GM10266 (cell line): ENCODE data around the gene ESYT3.

Source experiments
- DNase-seq: peaks from one replicate; pipeline ENCODE4 v3.0.0; 2012; ENCODE audit errors: extremely low spot score
- TF ChIP-seq, protein P1 (sequence below): IDR thresholded peaks from 2 replicates; pipeline ENCODE4 v1.5.1; 2012; ENCODE audit warnings: mild to moderate bottlenecking, low read depth; ENCODE audit not compliant: control insufficient read depth, insufficient read depth; ENCODE audit errors: missing control alignments

ESYT3 gene

DNA sequence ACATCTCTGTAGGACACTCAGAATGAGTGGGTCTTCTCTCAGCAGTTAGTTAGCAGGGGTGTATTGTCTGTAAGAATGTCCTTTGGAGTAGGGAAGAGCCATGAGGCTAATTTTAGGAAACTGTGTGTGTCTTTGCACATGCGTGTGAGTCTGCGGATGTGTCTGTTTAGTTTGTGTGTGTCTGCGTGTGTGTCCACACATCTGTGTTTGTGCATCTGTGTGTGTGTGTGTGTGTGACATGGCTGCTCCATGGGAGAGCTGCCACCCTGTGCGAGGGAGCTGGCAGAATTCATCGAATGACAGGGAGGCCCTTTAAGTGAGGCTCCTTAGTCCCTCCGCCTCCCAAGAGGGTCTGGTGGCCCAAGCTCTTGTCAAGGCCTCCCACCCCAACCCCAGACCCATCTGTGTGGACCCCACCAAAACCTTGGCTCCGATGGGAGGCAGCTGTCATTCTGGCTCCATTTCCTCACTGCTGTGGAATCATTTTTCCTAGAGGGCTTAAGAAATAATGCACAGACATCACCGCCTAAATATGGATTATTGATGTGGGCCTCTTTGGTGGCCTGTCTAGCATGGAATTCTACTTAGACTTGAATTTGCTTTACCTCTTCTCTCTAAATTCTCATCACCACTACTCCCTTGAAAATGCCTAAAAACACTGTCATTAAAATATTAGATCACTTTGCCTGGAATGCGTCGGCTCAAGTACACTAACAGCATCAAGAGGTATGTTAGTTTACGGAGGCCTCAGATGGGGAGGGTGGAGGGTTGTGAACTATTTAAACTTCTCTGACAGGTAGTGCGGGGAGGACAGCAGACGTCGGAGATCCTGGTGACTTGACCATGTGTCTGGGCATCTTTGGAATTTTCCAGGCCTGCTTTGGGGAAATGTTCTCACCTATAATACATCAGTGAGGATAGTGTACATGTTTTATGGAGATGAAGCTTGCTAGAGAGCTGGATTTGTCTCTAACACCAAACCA, 9.4 kb downstream of the ESYT3 start:
- TF ChIP-seq, protein P1, sequence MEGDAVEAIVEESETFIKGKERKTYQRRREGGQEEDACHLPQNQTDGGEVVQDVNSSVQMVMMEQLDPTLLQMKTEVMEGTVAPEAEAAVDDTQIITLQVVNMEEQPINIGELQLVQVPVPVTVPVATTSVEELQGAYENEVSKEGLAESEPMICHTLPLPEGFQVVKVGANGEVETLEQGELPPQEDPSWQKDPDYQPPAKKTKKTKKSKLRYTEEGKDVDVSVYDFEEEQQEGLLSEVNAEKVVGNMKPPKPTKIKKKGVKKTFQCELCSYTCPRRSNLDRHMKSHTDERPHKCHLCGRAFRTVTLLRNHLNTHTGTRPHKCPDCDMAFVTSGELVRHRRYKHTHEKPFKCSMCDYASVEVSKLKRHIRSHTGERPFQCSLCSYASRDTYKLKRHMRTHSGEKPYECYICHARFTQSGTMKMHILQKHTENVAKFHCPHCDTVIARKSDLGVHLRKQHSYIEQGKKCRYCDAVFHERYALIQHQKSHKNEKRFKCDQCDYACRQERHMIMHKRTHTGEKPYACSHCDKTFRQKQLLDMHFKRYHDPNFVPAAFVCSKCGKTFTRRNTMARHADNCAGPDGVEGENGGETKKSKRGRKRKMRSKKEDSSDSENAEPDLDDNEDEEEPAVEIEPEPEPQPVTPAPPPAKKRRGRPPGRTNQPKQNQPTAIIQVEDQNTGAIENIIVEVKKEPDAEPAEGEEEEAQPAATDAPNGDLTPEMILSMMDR = no peak
- DNase-seq = no peak

DNA sequence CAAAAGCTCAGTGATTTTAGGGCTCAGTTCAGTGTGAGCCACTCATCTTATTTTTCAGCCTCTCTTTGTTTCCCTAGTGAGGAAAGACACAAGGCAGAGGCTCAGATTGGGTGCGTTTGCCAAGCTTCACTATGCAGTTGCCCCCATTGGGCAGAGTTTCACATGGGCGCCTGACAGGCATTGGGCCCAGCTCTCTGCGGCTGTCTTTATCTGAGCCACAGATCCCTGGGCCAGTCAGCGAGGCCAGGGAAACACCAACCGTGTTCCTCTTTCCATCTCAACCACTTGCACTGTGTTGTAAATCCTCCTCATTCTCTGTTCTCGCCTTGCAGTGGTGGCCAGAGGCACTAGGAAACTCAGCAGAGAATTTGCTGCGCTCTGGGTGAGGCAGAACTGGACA, 10.8 kb downstream of the ESYT3 start:
- TF ChIP-seq, protein P1 = no peak
- DNase-seq = no peak

DNA sequence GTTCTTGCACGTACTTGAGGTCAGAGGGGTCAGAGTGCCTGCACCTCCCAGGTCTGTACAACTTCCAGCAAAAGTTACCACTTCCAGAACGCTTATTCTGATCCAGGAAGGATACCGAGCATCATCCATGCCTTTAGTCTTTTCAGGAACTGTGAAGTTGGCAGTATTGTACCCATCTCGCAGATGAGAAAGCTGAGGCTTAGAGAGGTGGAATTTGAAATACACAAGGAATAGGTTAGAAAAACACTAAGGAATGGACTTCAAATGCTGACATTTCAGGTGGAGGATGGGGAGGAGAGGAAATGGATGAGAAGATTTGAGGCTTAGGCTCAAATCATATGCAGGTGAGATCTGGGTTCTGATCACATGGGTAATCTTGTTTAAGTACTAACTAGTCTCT, 11.2 kb downstream of the ESYT3 start:
- TF ChIP-seq, protein P1 = no peak
- DNase-seq = no peak

DNA sequence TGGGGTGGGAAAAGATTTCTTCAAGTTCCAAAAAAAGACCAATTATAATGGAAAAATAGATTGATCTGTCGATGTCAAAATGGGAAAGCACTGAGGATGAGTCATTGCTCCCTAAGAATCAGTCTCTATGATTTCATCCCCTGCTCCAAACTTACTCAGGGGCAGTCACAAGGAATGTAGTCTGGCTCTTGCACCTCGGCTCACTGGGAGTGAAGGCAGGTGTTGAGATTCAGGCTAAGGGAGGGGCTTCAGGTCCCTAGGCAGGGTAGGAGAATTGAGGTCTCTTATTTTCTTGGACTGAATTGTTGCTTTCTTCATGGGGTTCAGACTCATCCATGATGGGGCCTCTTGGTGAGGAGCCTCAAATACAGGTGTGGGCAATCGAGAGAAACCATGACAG, 14.2 kb downstream of the ESYT3 start:
- TF ChIP-seq, protein P1 = no peak
- no peak for DNase-seq

DNA sequence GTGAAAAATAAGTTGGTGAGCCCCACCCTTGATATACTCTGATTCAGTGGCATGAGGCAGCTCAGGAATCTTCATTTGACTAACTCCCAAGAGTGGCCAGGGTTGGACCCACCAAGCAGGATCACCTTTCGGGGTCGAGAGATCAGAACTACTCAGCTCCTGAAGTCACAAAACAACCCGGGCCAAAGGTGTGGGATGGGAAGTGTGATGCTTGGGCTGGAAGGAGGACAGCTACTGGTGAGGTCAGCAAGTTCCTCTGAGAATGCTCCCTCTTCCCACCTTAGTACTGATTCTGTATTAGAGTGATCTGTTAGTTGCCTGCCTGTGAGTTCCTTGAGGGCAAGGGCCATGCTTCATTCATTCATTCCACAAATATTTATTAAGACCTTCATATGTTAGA, 15.1 kb downstream of the ESYT3 start:
- TF ChIP-seq, protein P1 = no peak
- no peak for DNase-seq

DNA sequence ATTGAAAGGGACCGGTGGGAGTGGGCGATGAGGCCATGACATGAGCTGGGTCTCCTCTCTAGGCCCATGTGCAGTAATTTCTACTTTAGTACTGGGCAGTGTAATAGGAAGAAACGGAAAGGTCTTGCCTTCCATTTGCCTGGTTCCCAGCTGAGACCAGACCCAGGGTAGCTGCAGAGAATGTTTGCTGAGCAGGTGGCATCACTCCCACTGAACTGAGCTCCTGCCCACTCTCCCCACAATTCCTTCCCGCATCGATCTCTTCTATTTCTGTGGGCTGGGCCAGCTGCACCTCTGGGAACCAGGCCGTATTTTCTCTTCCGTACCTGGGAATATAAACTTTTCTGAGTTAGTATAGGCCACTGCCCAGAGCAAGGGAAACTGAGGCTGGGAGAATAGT, 15.8 kb downstream of the ESYT3 start:
- no peak for DNase-seq
- TF ChIP-seq, protein P1 = no peak

DNA sequence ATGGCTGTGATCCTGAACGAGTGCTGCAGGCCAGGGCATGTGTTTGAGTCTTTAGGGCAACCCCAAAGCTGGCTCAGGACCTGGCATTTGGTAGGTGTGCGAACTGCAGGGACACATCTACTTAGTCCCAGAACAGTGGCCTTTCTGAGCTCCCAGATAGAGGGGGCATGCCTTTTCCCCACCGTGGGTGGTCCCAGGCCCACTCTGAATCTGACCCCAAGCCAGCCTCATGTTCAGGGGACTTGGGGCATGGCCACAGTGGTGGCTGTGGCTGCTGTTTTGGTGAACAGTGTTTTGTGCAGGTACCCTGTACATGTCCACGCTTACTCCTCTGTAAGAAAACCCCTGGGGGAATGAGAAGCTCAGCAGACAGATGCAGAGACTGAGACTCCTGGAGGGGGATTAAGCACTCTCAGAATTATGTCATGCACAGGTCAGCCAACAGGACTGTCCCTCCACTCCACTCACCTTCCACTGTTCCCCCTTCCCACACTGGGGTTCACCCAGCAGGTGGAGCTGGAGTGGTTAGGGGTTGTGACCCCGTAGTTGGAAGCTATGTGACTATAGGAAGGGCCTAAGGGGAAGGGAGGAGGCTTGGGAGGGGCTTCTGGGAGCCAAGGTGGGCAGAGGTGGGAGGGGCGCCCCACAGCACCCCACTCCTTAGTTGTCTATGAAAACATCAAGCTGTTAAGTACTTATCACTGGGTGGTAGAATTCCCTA, 16.4 kb downstream of the ESYT3 start:
- TF ChIP-seq, protein P1 = no peak
- no peak for DNase-seq
